ENCODE measurements around the gene BCL2. TPM values are rescaled to one million over a fixed set of nuclear protein-coding genes. Genes with fewer than 3 reads are reported as not detected.
A peak's percentile ranks its signal among the peaks of the same experiment; 100 is the strongest.

Gene BCL2
- total RNA-seq, 4 donors from 2014 or later: 25.2 to 39.0 (median 36.1) TPM

GRCh38 chr18:63088262-63088661 is 231.3 kb downstream of the BCL2 start:
- no peaks in the 10 kb centered on the region for H3K27me3 ChIP-seq
- H3K27ac ChIP-seq (replicated peaks in 1 of 4): no peak overlapping the region
- no peaks in the 10 kb centered on the region for H3K9me3 ChIP-seq
- 89% methylated on average over 7 of the region's 7 CpGs for WGBS
- peaks cover 0 to 13% (median 8%) of the 10 kb centered on the region in 4 donors for H3K4me1 ChIP-seq
- intact Hi-C loops (cut with DNase I): no loop called here
- H3K4me3 ChIP-seq: no peak overlapping the region
- TF ChIP-seq POLR2A (IDR thresholded peaks at IDR 0.05; ENCODE audit: low read depth) (no peak), POLR2AphosphoS5 (IDR thresholded peaks at IDR 0.05) (no peak), CTCF (IDR thresholded peaks at IDR 0.05) (no peak), EP300 (IDR thresholded peaks at IDR 0.05) (no peak)
- no peaks in the 10 kb centered on the region for H3K36me3 ChIP-seq
- no peak for DNase-seq (ENCODE audit: extremely low spot score)

GRCh38 chr18:63087421-63088230 is 231.9 kb downstream of the BCL2 start:
- TF ChIP-seq CTCF (IDR thresholded peaks at IDR 0.05): no peak
- TF ChIP-seq POLR2A (IDR thresholded peaks at IDR 0.05; ENCODE audit: low read depth): no peak
- TF ChIP-seq EP300 (IDR thresholded peaks at IDR 0.05): no peak
- TF ChIP-seq POLR2AphosphoS5 (IDR thresholded peaks at IDR 0.05): no peak
- Histone ChIP-seq H3K27me3 (no peaks in the 10 kb centered on the region), H3K36me3 (no peaks in the 10 kb centered on the region), H3K4me3 (no peak overlapping the region), H3K9me3 (no peaks in the 10 kb centered on the region), H3K27ac (replicated peaks in 1 of 4) (no peak overlapping the region), H3K4me1 (peaks cover 0 to 13% (median 8%) of the 10 kb centered on the region in 4 donors)
- intact Hi-C loops (cut with DNase I): no loop called here
- WGBS: 91% methylated on average over 10 of the region's 10 CpGs
- DNase-seq (ENCODE audit: extremely low spot score): no peak

GRCh38 chr18:63085611-63086010 is 234.0 kb downstream of the BCL2 start:
- Histone ChIP-seq H3K4me3 (no peak overlapping the region), H3K27ac (replicated peaks in 1 of 4) (no peak overlapping the region), H3K36me3 (no peaks in the 10 kb centered on the region), H3K4me1 (peaks cover 0 to 8% (median 7%) of the 10 kb centered on the region in 4 donors), H3K27me3 (no peaks in the 10 kb centered on the region), H3K9me3 (no peaks in the 10 kb centered on the region)
- 96% methylated on average over 5 of the region's 5 CpGs for WGBS
- TF ChIP-seq EP300 (IDR thresholded peaks at IDR 0.05): no peak
- TF ChIP-seq POLR2A (IDR thresholded peaks at IDR 0.05; ENCODE audit: low read depth): no peak
- no peak for TF ChIP-seq POLR2AphosphoS5 (IDR thresholded peaks at IDR 0.05)
- TF ChIP-seq CTCF (IDR thresholded peaks at IDR 0.05): no peak
- no peak for DNase-seq (ENCODE audit: extremely low spot score)
- intact Hi-C loops (cut with DNase I): no loop called here

- no peak overlapping the region for H3K4me3 ChIP-seq
- peaks cover 0 to 8% (median 0%) of the 10 kb centered on the region in 4 donors for H3K9me3 ChIP-seq
- H3K36me3 ChIP-seq: no peaks in the 10 kb centered on the region
- no peak overlapping the region for H3K27ac ChIP-seq (replicated peaks in 1 of 4)
- H3K27me3 ChIP-seq: no peaks in the 10 kb centered on the region
- DNase-seq (ENCODE audit: extremely low spot score): peak; percentile 72
- intact Hi-C loops (cut with DNase I): no loop called here
- 89% methylated on average over 7 of the region's 7 CpGs for WGBS
- H3K4me1 ChIP-seq: no peaks in the 10 kb centered on the region
- TF ChIP-seq POLR2A (IDR thresholded peaks at IDR 0.05; ENCODE audit: low read depth) (no peak), EP300 (IDR thresholded peaks at IDR 0.05) (no peak), POLR2AphosphoS5 (IDR thresholded peaks at IDR 0.05) (no peak), CTCF (IDR thresholded peaks at IDR 0.05) (no peak)
Measured at GRCh38 chr18:63084219-63084618, 235.3 kb downstream of the BCL2 start.
